Measurements from ENCODE around the gene IRF4.

Gene IRF4

GRCh38 chr6:364609-365540 lies 26.7 kb upstream of the IRF4 start:
- Histone ChIP-seq H3F3A (ENCODE audit: low read depth) (no peaks in the 10 kb centered on the region), H3K4me3 (ENCODE audit: low read length, poor library complexity, severe bottlenecking) (no peak overlapping the region), H3K9ac (ENCODE audit: low read depth, low read length, poor library complexity, severe bottlenecking) (no peak overlapping the region), H4K20me1 (ENCODE audit: insufficient read depth, low read length, poor library complexity, severe bottlenecking) (no peaks in the 10 kb centered on the region), H2AFZ (ENCODE audit: low read length) (no peak overlapping the region), H3K27me3 (ENCODE audit: insufficient read depth, low read length, poor library complexity, severe bottlenecking) (no peaks in the 10 kb centered on the region), H3K9me3 (ENCODE audit: insufficient read depth, low read depth, low read length) (no peaks in the 10 kb centered on the region; the same call in 1 of the 2 replicates), H3K9me2 (replicated peaks; ENCODE audit: low read depth, low read length) (no peaks in the 10 kb centered on the region), H3K4me2 (ENCODE audit: low read depth, low read length, poor library complexity, severe bottlenecking) (no peak overlapping the region), H3K4me1 (ENCODE audit: insufficient read depth, low read length, poor library complexity, severe bottlenecking) (peaks cover 4% of the 10 kb centered on the region), H3K36me3 (ENCODE audit: insufficient read depth, low read length) (no peaks in the 10 kb centered on the region), H3K79me2 (ENCODE audit: insufficient read depth, low read length) (no peaks in the 10 kb centered on the region)
- no peak for TF ChIP-seq EZH2phosphoT487 (IDR thresholded peaks at IDR 0.05; ENCODE audit: borderline replicate concordance)
- TF ChIP-seq CTCF (conservative IDR thresholded peaks at IDR 0.05; ENCODE audit: low read length), result no peak

GRCh38 chr6:365835-366234 lies 25.7 kb upstream of the IRF4 start:
- Histone ChIP-seq H3K36me3 (ENCODE audit: insufficient read depth, low read length) (no peaks in the 10 kb centered on the region), H3K9me2 (replicated peaks; ENCODE audit: low read depth, low read length) (no peaks in the 10 kb centered on the region), H3F3A (ENCODE audit: low read depth) (no peaks in the 10 kb centered on the region), H3K27me3 (ENCODE audit: insufficient read depth, low read length, poor library complexity, severe bottlenecking) (no peaks in the 10 kb centered on the region), H3K4me2 (ENCODE audit: low read depth, low read length, poor library complexity, severe bottlenecking) (no peak overlapping the region), H4K20me1 (ENCODE audit: insufficient read depth, low read length, poor library complexity, severe bottlenecking) (no peaks in the 10 kb centered on the region), H3K4me1 (ENCODE audit: insufficient read depth, low read length, poor library complexity, severe bottlenecking) (peaks cover 4% of the 10 kb centered on the region), H3K9ac (ENCODE audit: low read depth, low read length, poor library complexity, severe bottlenecking) (no peak overlapping the region), H2AFZ (ENCODE audit: low read length) (no peak overlapping the region), H3K79me2 (ENCODE audit: insufficient read depth, low read length) (no peaks in the 10 kb centered on the region), H3K9me3 (ENCODE audit: insufficient read depth, low read depth, low read length) (no peaks in the 10 kb centered on the region; the same call in 1 of the 2 replicates), H3K4me3 (ENCODE audit: low read length, poor library complexity, severe bottlenecking) (no peak overlapping the region)
- TF ChIP-seq EZH2phosphoT487 (IDR thresholded peaks at IDR 0.05; ENCODE audit: borderline replicate concordance) (no peak), CTCF (conservative IDR thresholded peaks at IDR 0.05; ENCODE audit: low read length) (no peak)

- Histone ChIP-seq H3K4me2 (ENCODE audit: low read depth, low read length, poor library complexity, severe bottlenecking) (no peak overlapping the region), H3F3A (ENCODE audit: low read depth) (no peaks in the 10 kb centered on the region), H3K4me3 (ENCODE audit: low read length, poor library complexity, severe bottlenecking) (no peak overlapping the region), H3K36me3 (ENCODE audit: insufficient read depth, low read length) (no peaks in the 10 kb centered on the region), H3K79me2 (ENCODE audit: insufficient read depth, low read length) (no peaks in the 10 kb centered on the region), H4K20me1 (ENCODE audit: insufficient read depth, low read length, poor library complexity, severe bottlenecking) (no peaks in the 10 kb centered on the region), H3K9me3 (ENCODE audit: insufficient read depth, low read depth, low read length) (no peaks in the 10 kb centered on the region; the same call in 1 of the 2 replicates), H3K4me1 (ENCODE audit: insufficient read depth, low read length, poor library complexity, severe bottlenecking) (no peaks in the 10 kb centered on the region), H3K9ac (ENCODE audit: low read depth, low read length, poor library complexity, severe bottlenecking) (no peak overlapping the region), H3K27me3 (ENCODE audit: insufficient read depth, low read length, poor library complexity, severe bottlenecking) (no peaks in the 10 kb centered on the region), H3K9me2 (replicated peaks; ENCODE audit: low read depth, low read length) (no peaks in the 10 kb centered on the region), H2AFZ (ENCODE audit: low read length) (no peak overlapping the region)
- TF ChIP-seq CTCF (conservative IDR thresholded peaks at IDR 0.05; ENCODE audit: low read length) (no peak), EZH2phosphoT487 (IDR thresholded peaks at IDR 0.05; ENCODE audit: borderline replicate concordance) (no peak)
Measured at GRCh38 chr6:366389-367297, 24.9 kb upstream of the IRF4 start.

Measured in Loucy (cell line).